Thyroid gland (tissue), 4 donors: Measurements from ENCODE around the gene RNF149.

ENCODE experiments used
- CTCF ChIP-seq, 6 experiments: fragments of 200-600 bp in 3 of 6; fragments of 450-650 bp in 3 of 6; sonication (generic) in 3 of 6; IDR thresholded peaks; one replicate each; pipeline ENCODE4 v1.5.1; 2016 to 2019; ENCODE audit warnings: antibody characterized with exemption in 6 of 6, mild to moderate bottlenecking in 2 of 6, inconsistent platforms in 1 of 6, moderate library complexity in 1 of 6
- POLR2A ChIP-seq, 2 donors: fragments of 450-650 bp; IDR thresholded peaks; one replicate each; pipeline ENCODE4 v1.6.1; 2017; ENCODE audit warnings: antibody characterized with exemption in 2 of 2, mild to moderate bottlenecking in 2 of 2, moderate library complexity in 1 of 2

GRCh38 chr2:101251844-101252407, 56.6 kb downstream of the RNF149 start:
- no peak for TF ChIP-seq POLR2A (IDR thresholded peaks at IDR 0.05)
- peak in 4 of 6 experiments; percentile 39 to 52 (median 50) for TF ChIP-seq CTCF (IDR thresholded peaks at IDR 0.05)
